ENCODE data around the gene DTWD2.

DNA sequence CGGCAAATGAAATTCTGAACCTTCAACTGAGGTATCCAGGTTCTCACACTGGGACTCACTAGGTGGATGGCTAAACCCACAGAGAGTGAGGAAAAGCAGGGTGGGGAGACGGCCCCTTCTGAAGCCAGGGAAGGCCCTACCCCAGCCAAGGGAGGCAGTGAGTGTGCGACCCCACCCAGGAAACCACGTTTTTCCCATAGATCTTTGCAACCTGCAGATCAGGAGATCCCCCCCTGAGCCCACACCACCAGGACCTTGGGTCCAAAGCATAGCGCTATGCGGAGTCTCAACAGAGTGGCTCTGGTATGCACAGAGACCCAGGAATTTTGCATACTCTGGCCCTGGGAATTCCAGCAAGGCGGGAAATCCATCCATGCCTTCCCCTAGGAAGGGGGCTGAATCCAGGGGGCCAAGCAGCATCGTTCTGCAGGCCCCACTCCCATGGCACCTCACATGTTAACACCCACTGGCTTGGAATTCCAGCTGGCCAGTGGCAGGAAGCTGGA, 19.9 kb downstream of the DTWD2 start:
- TF ChIP-seq, protein P1, sequence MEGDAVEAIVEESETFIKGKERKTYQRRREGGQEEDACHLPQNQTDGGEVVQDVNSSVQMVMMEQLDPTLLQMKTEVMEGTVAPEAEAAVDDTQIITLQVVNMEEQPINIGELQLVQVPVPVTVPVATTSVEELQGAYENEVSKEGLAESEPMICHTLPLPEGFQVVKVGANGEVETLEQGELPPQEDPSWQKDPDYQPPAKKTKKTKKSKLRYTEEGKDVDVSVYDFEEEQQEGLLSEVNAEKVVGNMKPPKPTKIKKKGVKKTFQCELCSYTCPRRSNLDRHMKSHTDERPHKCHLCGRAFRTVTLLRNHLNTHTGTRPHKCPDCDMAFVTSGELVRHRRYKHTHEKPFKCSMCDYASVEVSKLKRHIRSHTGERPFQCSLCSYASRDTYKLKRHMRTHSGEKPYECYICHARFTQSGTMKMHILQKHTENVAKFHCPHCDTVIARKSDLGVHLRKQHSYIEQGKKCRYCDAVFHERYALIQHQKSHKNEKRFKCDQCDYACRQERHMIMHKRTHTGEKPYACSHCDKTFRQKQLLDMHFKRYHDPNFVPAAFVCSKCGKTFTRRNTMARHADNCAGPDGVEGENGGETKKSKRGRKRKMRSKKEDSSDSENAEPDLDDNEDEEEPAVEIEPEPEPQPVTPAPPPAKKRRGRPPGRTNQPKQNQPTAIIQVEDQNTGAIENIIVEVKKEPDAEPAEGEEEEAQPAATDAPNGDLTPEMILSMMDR (conservative IDR thresholded peaks at IDR 0.05; ENCODE audit: low read length), result no peak
- no peak for TF ChIP-seq EZH2phosphoT487 (IDR thresholded peaks at IDR 0.05; ENCODE audit: borderline replicate concordance)
